NCI-H748 treated with DMSO at 0.1 percent for 48 hours (cell line): ENCODE results near the gene NMB.

Experiments used
- DNase-seq: peaks from one replicate; lab custom pipeline; 2025; lab: John Stamatoyannopoulos, UW

The NMB gene

GRCh38 chr15:84611631-84612030 lies 46.4 kb downstream of the NMB start:
- no peak for DNase-seq

- no peak for DNase-seq
These were observed 48.0 kb downstream of the NMB start for GRCh38 chr15:84609818-84610525.

GRCh38 chr15:84608707-84609284 lies 49.2 kb downstream of the NMB start:
- no peak for DNase-seq

- no peak for DNase-seq
These were observed 51.3 kb downstream of the NMB start for GRCh38 chr15:84606653-84607120.

- DNase-seq, result no peak
These were observed 52.5 kb downstream of the NMB start for GRCh38 chr15:84605554-84605882.
